ENCODE measurements around the gene FAH.
"Not testable (repeated sequence)": the region's sequence is repeated elsewhere in the genome, so short reads cannot be mapped to it uniquely, and the experiment has no call there.

Gene FAH

GRCh38 chr15:80152180-80152895, 461 bp upstream of the FAH start:
- peak; percentile 35 for DNase-seq

GRCh38 chr15:80153900-80154299, 1.1 kb downstream of the FAH start:
- no peak for DNase-seq

GRCh38 chr15:80154336-80154735, 1.5 kb downstream of the FAH start:
- no peak for DNase-seq

- DNase-seq: no peak
Observed at GRCh38 chr15:80155001-80155377, 2.2 kb downstream of the FAH start.

- not testable (repeated sequence) for DNase-seq
Observed at GRCh38 chr15:80155378-80156175, 2.8 kb downstream of the FAH start.

GRCh38 chr15:80156176-80156720, 3.4 kb downstream of the FAH start:
- no peak for DNase-seq

GRCh38 chr15:80157215-80157614, 4.4 kb downstream of the FAH start:
- no peak for DNase-seq

GRCh38 chr15:80159301-80159700, 6.5 kb downstream of the FAH start:
- DNase-seq: no peak

GRCh38 chr15:80159811-80160569, 7.2 kb downstream of the FAH start:
- DNase-seq: no peak

- no peak for DNase-seq
Observed at GRCh38 chr15:80160570-80161156, 7.9 kb downstream of the FAH start.

GRCh38 chr15:80161468-80162016, 8.7 kb downstream of the FAH start:
- DNase-seq: no peak

- DNase-seq: no peak
Observed at GRCh38 chr15:80162059-80162554, 9.3 kb downstream of the FAH start.

GRCh38 chr15:80163217-80163616, 10.4 kb downstream of the FAH start:
- no peak for DNase-seq

- DNase-seq: no peak
Observed at GRCh38 chr15:80163897-80164296, 11.1 kb downstream of the FAH start.

GRCh38 chr15:80167936-80168335, 15.1 kb downstream of the FAH start:
- DNase-seq: no peak

GRCh38 chr15:80168421-80168820, 15.6 kb downstream of the FAH start:
- DNase-seq: no peak

- no peak for DNase-seq
Observed at GRCh38 chr15:80169768-80170357, 17.1 kb downstream of the FAH start.

- DNase-seq: no peak
Observed at GRCh38 chr15:80170596-80170995, 17.8 kb downstream of the FAH start.

GRCh38 chr15:80171787-80172186, 19.0 kb downstream of the FAH start:
- no peak for DNase-seq

- DNase-seq: no peak
Observed at GRCh38 chr15:80172401-80172800, 19.6 kb downstream of the FAH start.

- DNase-seq: peak; percentile 4
Observed at GRCh38 chr15:80173022-80173759, 20.4 kb downstream of the FAH start.

Data from DMS153 (cell line).